22Rv1 (cell line): ENCODE results near the gene LRRC34.

ENCODE experiments used
- CTCF ChIP-seq: fragments of 450-650 bp; IDR thresholded peaks from 2 replicates; pipeline ENCODE4 v1.5.1; 2017; ENCODE audit warnings: mild to moderate bottlenecking
- ZFX ChIP-seq: fragments of 450-650 bp; IDR thresholded peaks from 2 replicates; pipeline ENCODE4 v1.6.1; 2017; ENCODE audit warnings: antibody characterized with exemption, borderline replicate concordance

DNA sequence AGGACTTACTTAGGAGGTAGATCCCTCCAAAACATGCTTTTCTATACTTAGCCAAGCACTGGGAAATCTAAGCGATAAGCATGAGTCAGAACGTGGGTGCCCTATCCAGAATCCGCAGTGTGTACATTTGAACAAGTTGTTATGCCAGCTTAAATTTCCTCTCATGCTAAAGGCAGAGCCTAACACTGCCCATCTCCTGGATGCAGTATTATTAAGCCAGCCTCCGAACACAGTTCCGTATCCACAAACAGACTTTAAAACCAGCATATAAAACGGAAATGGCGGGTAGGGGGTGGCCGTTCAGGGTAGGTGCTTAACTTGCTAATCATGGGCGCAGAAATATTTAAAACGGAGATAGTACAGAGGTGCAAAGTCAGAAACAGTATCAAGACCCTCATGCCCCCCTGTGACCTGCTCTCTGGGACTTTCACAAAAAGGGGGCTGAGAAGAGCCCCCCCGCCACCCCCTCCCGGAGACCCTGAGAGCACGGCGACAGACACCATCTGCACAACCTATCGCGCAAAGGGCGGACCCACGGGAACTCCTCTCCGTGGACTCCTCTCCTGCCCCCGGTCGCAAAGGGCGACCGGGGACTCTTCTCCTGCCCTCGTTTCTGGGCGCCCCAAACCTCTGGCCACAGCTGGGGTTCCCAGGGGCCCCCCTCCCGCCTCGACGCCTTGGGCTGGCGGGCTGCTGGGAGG, 923 bp downstream of the LRRC34 start:
- no peak for TF ChIP-seq CTCF
- no peak for TF ChIP-seq ZFX
